GM12878 (cell line): ENCODE data around the gene FCF1. TPM values are rescaled to one million over a fixed set of nuclear protein-coding genes. Genes with fewer than 3 reads are reported as not detected.
A peak's percentile ranks its signal among the peaks of the same experiment; 100 is the strongest.

Experiments used
- BMI1 ChIP-seq: fragments of 450-650 bp; IDR thresholded peaks from 2 replicates; pipeline ENCODE4 v1.6.1; 2016; ENCODE audit warnings: mild to moderate bottlenecking, moderate library complexity, borderline replicate concordance
- CREB1 ChIP-seq: IDR thresholded peaks from 2 replicates; pipeline ENCODE4 v1.6.1; 2012; ENCODE audit warnings: low read depth, mild to moderate bottlenecking, inconsistent platforms
- CREM ChIP-seq: IDR thresholded peaks from 2 replicates; pipeline ENCODE4 v1.6.1; 2014; ENCODE audit warnings: antibody characterized with exemption, low read depth
- EZH2 ChIP-seq: IDR thresholded peaks from 2 replicates; pipeline ENCODE4 v1.6.1; 2012; ENCODE audit warnings: low read depth, mild to moderate bottlenecking, control low read depth, inconsistent platforms, low read length, borderline replicate concordance; ENCODE audit not compliant: control insufficient read depth
- FOS ChIP-seq: IDR thresholded peaks from 3 replicates; pipeline ENCODE4 v1.6.1; 2011; ENCODE audit warnings: borderline replicate concordance; ENCODE audit not compliant: insufficient read length; ENCODE audit errors: extremely low read depth
- KAT2A ChIP-seq: conservative IDR thresholded peaks from 2 replicates; pipeline ENCODE4 v1.6.1; 2011; ENCODE audit warnings: low read depth, low read length; ENCODE audit not compliant: control insufficient read depth
- KLF5 ChIP-seq: fragments of 450-650 bp; IDR thresholded peaks from 2 replicates; pipeline ENCODE4 v1.6.1; 2014; ENCODE audit warnings: mild to moderate bottlenecking; ENCODE audit not compliant: partially characterized antibody
- MXI1 ChIP-seq: fragments of 150-350 bp; IDR thresholded peaks from 2 replicates; pipeline ENCODE4 v1.6.1; 2011; ENCODE audit warnings: low read depth, mild to moderate bottlenecking, inconsistent platforms, low read length, improper control_type of control experiment
- NFIC ChIP-seq: IDR thresholded peaks from 2 replicates; pipeline ENCODE4 v1.6.1; 2012; ENCODE audit warnings: low read depth, mild to moderate bottlenecking, inconsistent platforms, low read length, moderate library complexity
- NR2F1 ChIP-seq: fragments of 450-650 bp; conservative IDR thresholded peaks from 2 replicates; pipeline ENCODE4 v1.6.1; 2017; ENCODE audit warnings: mild to moderate bottlenecking
- POLR2AphosphoS2 ChIP-seq: IDR thresholded peaks from 2 replicates; pipeline ENCODE4 v1.6.1; 2011; ENCODE audit warnings: low read depth, mild to moderate bottlenecking, low read length, improper control_type of control experiment, moderate library complexity
- POU2F2 ChIP-seq: IDR thresholded peaks from 3 replicates; pipeline ENCODE4 v1.6.1; 2011; ENCODE audit warnings: low read depth, mild to moderate bottlenecking, low read length, borderline replicate concordance
- RB1 ChIP-seq: fragments of 450-650 bp; formaldehyde crosslinking; IDR thresholded peaks from 2 replicates; pipeline ENCODE4 v1.6.1; 2017; ENCODE audit warnings: mild to moderate bottlenecking, borderline replicate concordance
- SIX5 ChIP-seq: IDR thresholded peaks from 2 replicates; pipeline ENCODE4 v1.6.1; 2011; ENCODE audit warnings: mild to moderate bottlenecking, low read depth, low read length, moderate library complexity; ENCODE audit not compliant: severe bottlenecking
- ZNF622 ChIP-seq: fragments of 450-650 bp; IDR thresholded peaks from 2 replicates; pipeline ENCODE4 v1.6.1; 2017; ENCODE audit warnings: mild to moderate bottlenecking, inconsistent platforms
- polyA plus RNA-seq, 11 experiments: library from polyadenylated mRNA; depleted of rRNA in 4 of 11; unstranded in 6 of 11; stranded (reverse) in 5 of 11; fragments of >200 nt; fragmentation: Nextera tagmentation in 4 of 11; fragmentation: Illumina TruSeq in 1 of 11; extraction: Ambion mirVana in 4 of 11; extraction: Trizol in 1 of 11; gene quantifications; 1 replicate in 1 of 11; 2 replicates in 10 of 11; pipeline versions ENCODE4 v1.2.1 to v1.2.3, GENCODE V29; 2011 to 2016; ENCODE audit warnings: inconsistent platforms in 2 of 11, missing spikeins in 2 of 11, low read depth in 1 of 11
- total RNA-seq, 4 experiments: library from RNA; depleted of rRNA in 3 of 4; stranded (reverse); fragments of >200 nt in 3 of 4; fragmentation: Illumina TruSeq in 1 of 4; extraction: Trizol in 1 of 4; gene quantifications; 2 replicates each; pipeline versions ENCODE4 v1.2.1 to v1.2.3, GENCODE V29; 2013 to 2021
- TF ChIP-seq, protein P1 (sequence below): fragments of 450-650 bp; IDR thresholded peaks from 2 replicates; pipeline ENCODE4 v1.6.1; 2018; ENCODE audit warnings: mild to moderate bottlenecking, low read depth, moderate library complexity; ENCODE audit not compliant: partially characterized antibody
- TF ChIP-seq, protein P2 (sequence below): fragments of 150-350 bp; IDR thresholded peaks from 2 replicates; pipeline ENCODE4 v1.6.1; 2014; ENCODE audit warnings: mild to moderate bottlenecking, low read depth, low read length
- TF ChIP-seq, protein P3 (sequence below), 3 experiments: IDR thresholded peaks in 2 of 3; conservative IDR thresholded peaks in 1 of 3; 2 replicates each; pipeline ENCODE4 v1.5.1; 2011; ENCODE audit warnings: low read depth in 3 of 3, low read length in 3 of 3, mild to moderate bottlenecking in 3 of 3, control low read depth in 2 of 3, moderate library complexity in 2 of 3, inconsistent platforms in 1 of 3, mixed read lengths in 1 of 3; ENCODE audit not compliant: control insufficient read depth in 2 of 3, insufficient read depth in 1 of 3; ENCODE audit errors: extremely low read depth in 1 of 3
- TF ChIP-seq, protein P4 (sequence below): IDR thresholded peaks from 2 replicates; pipeline ENCODE4 v1.6.1; 2012; ENCODE audit warnings: low read depth, low read length, improper control_type of control experiment

The FCF1 gene
- total and polyA plus RNA-seq, 10 of the 15 experiments (the other 5 are each of a cell fraction or from before 2014, with no cell fraction given), result 6.2 to 88.7 (median 28.5) TPM

DNA sequence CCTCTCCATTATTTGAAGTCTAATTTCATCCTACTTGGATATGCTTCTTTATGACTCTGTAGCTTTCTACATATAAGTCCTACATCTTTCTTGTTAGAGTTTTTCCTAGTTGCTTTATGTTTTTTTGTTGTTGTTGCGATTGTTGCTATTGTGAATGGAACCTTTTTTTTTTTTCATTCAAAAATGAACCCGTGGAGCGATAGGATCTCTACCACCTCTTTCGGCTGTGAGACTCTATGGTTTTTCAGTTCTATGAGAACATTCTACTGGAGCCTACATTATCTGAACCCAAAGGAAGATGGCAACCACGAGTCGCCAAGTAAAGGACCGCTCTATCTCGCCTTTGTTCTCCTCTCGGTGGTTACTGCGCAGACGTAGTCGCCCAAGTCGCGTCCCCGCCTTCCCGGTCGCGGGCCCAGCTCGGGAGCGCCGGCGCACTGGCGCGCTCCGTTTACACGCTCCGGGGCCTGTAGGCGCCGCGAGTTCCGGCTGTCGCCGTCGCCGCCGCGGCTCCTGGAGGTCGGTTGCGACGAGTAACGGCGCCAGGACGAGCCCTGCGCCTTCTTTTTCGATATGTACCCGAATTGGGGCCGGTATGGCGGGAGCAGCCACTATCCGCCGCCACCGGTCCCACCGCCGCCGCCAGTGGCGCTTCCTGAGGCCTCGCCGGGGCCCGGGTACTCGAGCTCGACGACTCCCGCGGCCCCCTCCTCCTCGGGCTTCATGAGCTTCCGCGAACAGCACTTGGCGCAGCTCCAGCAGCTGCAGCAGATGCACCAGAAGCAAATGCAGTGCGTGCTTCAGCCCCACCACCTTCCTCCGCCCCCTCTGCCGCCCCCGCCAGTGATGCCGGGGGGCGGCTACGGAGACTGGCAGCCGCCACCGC, 50.2 kb downstream of the FCF1 start, which contains the start of gene YLPM1 (continued):
- TF ChIP-seq, protein P1, sequence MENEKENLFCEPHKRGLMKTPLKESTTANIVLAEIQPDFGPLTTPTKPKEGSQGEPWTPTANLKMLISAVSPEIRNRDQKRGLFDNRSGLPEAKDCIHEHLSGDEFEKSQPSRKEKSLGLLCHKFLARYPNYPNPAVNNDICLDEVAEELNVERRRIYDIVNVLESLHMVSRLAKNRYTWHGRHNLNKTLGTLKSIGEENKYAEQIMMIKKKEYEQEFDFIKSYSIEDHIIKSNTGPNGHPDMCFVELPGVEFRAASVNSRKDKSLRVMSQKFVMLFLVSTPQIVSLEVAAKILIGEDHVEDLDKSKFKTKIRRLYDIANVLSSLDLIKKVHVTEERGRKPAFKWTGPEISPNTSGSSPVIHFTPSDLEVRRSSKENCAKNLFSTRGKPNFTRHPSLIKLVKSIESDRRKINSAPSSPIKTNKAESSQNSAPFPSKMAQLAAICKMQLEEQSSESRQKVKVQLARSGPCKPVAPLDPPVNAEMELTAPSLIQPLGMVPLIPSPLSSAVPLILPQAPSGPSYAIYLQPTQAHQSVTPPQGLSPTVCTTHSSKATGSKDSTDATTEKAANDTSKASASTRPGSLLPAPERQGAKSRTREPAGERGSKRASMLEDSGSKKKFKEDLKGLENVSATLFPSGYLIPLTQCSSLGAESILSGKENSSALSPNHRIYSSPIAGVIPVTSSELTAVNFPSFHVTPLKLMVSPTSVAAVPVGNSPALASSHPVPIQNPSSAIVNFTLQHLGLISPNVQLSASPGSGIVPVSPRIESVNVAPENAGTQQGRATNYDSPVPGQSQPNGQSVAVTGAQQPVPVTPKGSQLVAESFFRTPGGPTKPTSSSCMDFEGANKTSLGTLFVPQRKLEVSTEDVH, result peak; percentile 27
- TF ChIP-seq, protein P2, sequence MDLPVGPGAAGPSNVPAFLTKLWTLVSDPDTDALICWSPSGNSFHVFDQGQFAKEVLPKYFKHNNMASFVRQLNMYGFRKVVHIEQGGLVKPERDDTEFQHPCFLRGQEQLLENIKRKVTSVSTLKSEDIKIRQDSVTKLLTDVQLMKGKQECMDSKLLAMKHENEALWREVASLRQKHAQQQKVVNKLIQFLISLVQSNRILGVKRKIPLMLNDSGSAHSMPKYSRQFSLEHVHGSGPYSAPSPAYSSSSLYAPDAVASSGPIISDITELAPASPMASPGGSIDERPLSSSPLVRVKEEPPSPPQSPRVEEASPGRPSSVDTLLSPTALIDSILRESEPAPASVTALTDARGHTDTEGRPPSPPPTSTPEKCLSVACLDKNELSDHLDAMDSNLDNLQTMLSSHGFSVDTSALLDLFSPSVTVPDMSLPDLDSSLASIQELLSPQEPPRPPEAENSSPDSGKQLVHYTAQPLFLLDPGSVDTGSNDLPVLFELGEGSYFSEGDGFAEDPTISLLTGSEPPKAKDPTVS, result no peak
- TF ChIP-seq, protein P3, sequence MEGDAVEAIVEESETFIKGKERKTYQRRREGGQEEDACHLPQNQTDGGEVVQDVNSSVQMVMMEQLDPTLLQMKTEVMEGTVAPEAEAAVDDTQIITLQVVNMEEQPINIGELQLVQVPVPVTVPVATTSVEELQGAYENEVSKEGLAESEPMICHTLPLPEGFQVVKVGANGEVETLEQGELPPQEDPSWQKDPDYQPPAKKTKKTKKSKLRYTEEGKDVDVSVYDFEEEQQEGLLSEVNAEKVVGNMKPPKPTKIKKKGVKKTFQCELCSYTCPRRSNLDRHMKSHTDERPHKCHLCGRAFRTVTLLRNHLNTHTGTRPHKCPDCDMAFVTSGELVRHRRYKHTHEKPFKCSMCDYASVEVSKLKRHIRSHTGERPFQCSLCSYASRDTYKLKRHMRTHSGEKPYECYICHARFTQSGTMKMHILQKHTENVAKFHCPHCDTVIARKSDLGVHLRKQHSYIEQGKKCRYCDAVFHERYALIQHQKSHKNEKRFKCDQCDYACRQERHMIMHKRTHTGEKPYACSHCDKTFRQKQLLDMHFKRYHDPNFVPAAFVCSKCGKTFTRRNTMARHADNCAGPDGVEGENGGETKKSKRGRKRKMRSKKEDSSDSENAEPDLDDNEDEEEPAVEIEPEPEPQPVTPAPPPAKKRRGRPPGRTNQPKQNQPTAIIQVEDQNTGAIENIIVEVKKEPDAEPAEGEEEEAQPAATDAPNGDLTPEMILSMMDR (IDR thresholded peaks at IDR 0.05 in 2 of 3, conservative IDR thresholded peaks at IDR 0.05 in 1 of 3; ENCODE audit: control insufficient read depth in 2 of 3, extremely low read depth in 1 of 3, insufficient read depth in 1 of 3, low read depth in 3 of 3, low read length in 3 of 3), result peak; percentile 38 to 80 (median 54); a peak in 5 of 6 replicates
- no peak for TF ChIP-seq KLF5
- TF ChIP-seq NFIC, result no peak
- TF ChIP-seq FOS, result no peak
- no peak for TF ChIP-seq ZNF622
- TF ChIP-seq, protein P4, sequence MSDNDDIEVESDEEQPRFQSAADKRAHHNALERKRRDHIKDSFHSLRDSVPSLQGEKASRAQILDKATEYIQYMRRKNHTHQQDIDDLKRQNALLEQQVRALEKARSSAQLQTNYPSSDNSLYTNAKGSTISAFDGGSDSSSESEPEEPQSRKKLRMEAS, result no peak; the same call in 1 of the 2 replicates
- no peak; the same call in 2 of the 3 replicates for TF ChIP-seq POU2F2
- TF ChIP-seq MXI1, result 0 out of 2 replicates have a peak, but pooled peaks have one; percentile 67
- TF ChIP-seq RB1, result peak; percentile 63; the same call in 1 of the 2 replicates
- TF ChIP-seq CREB1, result peak; percentile 65
- no peak for TF ChIP-seq SIX5
- TF ChIP-seq BMI1, result 0 out of 2 replicates have a peak, but pooled peaks have one; percentile 40
- peak; percentile 46 for TF ChIP-seq CREM
- TF ChIP-seq EZH2, result no peak
- no peak for TF ChIP-seq KAT2A
- peak; percentile 81 for TF ChIP-seq POLR2AphosphoS2
- TF ChIP-seq NR2F1, result peak; percentile 23
